Measurements from ENCODE around the gene RASGRF2.

DNA sequence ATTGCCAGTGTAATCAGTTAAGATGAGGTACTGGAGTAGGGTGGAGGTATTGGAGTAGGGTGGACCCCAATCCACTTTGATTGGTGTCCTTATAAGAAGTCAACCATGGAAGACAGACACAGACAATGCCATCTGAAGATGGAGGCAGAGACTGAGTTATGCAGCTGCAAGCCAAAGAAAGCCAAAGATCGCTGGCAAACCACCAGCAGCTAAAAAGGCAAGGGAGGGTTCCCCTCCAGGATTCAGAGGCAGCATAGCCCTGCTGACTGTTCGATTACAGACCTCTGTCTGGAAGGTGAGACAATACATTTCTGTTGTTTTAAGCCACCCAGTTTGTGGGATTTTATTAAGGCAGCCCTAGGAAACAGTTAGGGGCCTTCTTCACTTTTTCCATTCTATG, 242.5 kb downstream of the RASGRF2 start:
- no peak for TF ChIP-seq ELF4 (IDR thresholded peaks at IDR 0.05)
- TF ChIP-seq FOXK2 (IDR thresholded peaks at IDR 0.05), result no peak
- no peak for TF ChIP-seq ZNF384 (IDR thresholded peaks at IDR 0.05)
- TF ChIP-seq LEF1 (IDR thresholded peaks at IDR 0.05; ENCODE audit: borderline replicate concordance), result no peak
- TF ChIP-seq CTBP1 (IDR thresholded peaks at IDR 0.05; ENCODE audit: borderline replicate concordance), result no peak
- TF ChIP-seq HDGF (IDR thresholded peaks at IDR 0.05; ENCODE audit: borderline replicate concordance), result no peak
- no peak for TF ChIP-seq FOXA1 (IDR thresholded peaks at IDR 0.05)
- TF ChIP-seq FOXM1 (IDR thresholded peaks at IDR 0.05; ENCODE audit: borderline replicate concordance), result no peak
- TF ChIP-seq NFRKB (IDR thresholded peaks at IDR 0.05), result no peak

Measured in HEK293T (cell line).